Epithelial cell of prostate (primary cell): ENCODE data around the gene KLHL11.

Experiments
- DNase-seq: peaks from one replicate; pipeline ENCODE4 v3.0.0-alpha.2; 2011; ENCODE audit warnings: low read depth, low spot score
- H3K27ac ChIP-seq: fragments of 450-650 bp; 2 replicates; pipeline ENCODE4 v1.5.1; 2017; ENCODE audit warnings: mild to moderate bottlenecking

KLHL11 gene, protein sequence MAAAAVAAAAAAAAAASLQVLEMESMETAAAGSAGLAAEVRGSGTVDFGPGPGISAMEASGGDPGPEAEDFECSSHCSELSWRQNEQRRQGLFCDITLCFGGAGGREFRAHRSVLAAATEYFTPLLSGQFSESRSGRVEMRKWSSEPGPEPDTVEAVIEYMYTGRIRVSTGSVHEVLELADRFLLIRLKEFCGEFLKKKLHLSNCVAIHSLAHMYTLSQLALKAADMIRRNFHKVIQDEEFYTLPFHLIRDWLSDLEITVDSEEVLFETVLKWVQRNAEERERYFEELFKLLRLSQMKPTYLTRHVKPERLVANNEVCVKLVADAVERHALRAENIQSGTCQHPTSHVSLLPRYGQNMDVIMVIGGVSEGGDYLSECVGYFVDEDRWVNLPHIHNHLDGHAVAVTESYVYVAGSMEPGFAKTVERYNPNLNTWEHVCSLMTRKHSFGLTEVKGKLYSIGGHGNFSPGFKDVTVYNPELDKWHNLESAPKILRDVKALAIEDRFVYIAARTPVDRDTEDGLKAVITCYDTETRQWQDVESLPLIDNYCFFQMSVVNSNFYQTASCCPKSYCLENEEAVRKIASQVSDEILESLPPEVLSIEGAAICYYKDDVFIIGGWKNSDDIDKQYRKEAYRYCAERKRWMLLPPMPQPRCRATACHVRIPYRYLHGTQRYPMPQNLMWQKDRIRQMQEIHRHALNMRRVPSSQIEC

DNA sequence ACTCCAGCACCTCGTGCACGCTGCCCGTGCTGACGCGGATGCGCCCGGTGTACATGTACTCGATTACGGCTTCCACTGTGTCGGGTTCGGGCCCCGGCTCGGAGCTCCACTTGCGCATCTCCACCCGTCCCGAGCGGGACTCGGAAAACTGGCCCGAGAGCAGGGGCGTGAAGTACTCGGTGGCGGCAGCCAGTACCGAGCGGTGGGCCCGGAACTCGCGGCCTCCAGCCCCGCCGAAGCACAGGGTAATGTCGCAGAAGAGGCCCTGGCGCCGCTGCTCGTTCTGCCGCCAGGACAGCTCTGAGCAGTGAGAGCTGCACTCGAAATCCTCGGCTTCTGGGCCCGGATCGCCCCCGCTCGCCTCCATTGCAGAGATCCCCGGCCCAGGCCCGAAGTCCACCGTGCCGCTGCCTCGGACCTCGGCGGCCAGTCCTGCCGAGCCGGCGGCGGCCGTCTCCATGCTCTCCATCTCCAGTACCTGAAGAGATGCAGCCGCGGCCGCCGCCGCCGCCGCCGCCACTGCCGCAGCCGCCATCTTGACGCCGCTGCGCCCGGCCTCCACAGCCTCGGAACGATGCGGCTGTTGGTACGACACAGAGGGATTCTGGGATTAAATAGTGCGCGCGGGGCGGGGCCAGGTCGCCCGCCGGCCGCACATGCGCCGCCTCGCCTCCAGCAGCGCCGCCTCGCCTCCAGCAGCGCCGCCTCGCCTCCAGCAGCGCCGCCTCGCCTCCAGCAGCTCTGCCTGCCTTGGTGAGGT, at the start of gene KLHL11:
KLHL11 (minus strand) TSS at position 588 of the 760 bp plus-strand sequence; CDS start at position 535, 53 bp downstream.
- peak; percentile 46 for DNase-seq
- H3K27ac ChIP-seq = peak within 1 kb of the TSS; percentile 73

DNA sequence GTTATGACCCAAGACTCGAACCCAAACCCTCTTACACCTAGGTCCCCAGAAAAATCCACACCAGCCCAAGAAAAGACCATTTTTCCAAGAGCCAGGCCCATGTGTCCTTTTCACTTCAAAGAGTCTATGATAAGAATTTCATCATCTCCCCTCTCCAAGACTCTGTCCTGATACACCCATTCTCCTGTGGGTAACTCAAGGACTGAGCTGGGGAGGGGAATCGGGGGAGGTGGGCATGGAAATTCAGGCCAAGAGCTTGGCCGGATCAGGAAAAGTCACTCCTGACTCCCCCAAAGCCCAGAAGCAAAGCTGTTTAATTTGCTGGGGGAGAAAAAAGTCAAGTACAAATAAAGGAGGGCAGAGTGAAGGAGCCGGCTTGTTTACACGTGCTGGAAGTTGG, 49.8 kb upstream of the KLHL11 start:
- no peak for DNase-seq
- peak overlapping the region; percentile 13 for H3K27ac ChIP-seq

DNA sequence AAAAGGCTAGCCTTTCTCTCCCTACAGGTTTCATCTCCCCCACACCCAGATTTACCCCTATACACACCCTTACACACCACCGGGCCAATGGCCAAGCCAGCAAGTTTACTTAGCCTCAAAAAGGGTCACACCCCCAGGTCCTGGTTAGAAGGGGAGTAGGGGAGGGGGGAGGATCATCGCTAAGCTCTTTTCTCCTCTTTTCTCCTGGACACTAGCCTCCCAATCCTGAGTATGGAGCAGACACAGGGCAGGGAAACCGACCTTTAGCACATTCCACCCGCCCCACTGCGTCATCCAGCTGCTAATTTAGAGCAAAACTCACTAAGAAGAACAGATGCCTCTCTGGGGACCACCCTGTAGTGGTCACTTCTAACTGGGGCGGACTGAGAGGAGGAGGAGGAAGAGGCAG, 49.1 kb upstream of the KLHL11 start:
- H3K27ac ChIP-seq = no peak overlapping the region

DNA sequence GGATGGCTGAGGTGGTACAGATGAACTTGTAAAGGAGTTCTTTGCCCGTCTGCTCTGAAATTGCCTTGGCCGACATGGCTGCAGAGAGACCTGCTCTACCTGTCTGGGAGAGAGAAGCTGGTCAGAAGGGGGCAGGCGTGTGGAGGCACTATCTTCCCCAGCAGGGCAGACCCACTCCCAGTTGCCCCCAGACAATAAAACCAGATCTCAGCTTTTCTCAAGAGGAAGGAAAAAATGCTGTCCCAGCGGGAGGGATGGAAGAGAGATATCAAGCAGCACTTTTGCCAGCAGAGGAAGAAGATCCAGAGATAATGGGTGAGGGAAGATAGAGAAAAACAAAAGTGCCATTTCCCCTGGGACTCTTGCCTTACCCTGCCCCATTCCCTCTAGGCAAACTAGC, 48.6 kb upstream of the KLHL11 start:
- no peak for DNase-seq

More for the DNA sequence above, 49.1 kb upstream of the KLHL11 start:
- no peak for DNase-seq

DNA sequence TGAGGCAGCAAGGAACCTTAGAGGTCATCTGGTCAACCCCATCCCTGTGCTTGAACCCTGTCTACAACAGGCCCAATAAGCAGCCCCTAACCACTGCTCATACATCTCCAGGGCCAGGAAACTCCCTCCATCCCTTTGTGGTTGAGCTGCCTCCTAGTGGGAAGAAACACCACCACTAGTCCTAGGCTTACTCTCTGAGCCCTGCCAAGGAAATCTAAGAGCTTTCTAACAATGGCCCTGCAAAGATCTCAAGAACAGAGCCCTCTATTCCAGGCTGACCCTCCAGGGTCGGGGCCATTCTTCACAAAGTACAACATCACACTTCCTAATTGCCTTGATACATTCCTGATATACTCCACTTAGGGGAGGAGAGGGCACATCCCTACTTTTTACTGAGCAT, 47.7 kb upstream of the KLHL11 start:
- DNase-seq = no peak

More for the DNA sequence above, 48.6 kb upstream of the KLHL11 start:
- no peak overlapping the region for H3K27ac ChIP-seq

DNA sequence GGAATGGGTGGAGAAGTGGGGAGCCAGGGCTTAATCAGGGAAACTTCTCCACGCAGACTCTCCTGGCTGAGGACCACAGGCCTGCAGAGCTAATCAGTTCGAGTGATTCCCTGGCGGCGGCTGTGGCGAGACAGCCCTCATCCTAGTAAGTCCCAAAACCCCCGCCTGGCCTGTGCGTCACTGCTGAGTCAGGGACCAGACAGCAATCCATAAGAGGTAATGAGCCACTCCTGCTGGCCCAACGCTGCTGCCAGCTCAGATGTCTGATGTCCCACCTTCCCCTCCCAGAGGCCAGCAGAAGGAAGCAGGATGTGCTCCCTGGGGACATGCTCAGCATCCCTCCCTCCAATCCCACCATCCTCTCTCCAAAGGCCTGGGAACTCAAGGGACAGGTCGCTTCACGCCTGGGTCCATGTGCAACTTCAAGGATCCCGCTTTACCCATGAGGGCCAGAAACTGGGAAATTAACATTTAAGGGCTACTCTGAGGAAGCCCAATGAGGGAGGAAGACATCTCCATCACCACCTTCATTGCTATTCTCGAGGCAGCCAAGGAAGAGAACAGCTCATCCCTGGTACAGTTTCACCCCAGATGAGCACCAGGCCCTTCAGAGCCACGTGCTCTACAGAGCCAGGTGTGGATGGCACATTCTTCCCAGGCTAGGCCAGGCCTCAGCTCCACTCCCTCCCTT, 45.6 kb upstream of the KLHL11 start:
- peak overlapping the region; percentile 27 for H3K27ac ChIP-seq
- DNase-seq = no peak

More for the DNA sequence above, 47.7 kb upstream of the KLHL11 start:
- H3K27ac ChIP-seq = no peak overlapping the region

DNA sequence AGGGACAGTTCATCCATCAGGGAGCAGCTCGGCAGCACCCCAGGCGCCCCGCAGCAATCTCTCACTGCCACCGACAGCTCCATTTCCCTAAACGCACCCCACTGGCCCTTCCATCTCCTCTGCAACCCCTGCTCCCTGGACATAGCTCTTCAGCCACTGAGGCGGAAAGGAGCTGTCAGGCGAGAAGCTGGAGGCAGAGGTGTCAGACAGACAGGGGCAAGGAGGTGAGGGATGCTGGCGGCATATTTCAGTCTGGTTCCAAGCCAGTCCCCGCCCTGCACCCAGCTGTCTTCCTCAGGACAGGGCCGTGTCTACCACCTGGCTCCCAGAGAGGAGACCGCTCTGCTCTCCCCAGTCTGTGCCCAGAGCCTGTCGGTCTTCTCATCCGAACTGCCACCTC, 43.9 kb upstream of the KLHL11 start:
- H3K27ac ChIP-seq = no peak overlapping the region
- DNase-seq = no peak

DNA sequence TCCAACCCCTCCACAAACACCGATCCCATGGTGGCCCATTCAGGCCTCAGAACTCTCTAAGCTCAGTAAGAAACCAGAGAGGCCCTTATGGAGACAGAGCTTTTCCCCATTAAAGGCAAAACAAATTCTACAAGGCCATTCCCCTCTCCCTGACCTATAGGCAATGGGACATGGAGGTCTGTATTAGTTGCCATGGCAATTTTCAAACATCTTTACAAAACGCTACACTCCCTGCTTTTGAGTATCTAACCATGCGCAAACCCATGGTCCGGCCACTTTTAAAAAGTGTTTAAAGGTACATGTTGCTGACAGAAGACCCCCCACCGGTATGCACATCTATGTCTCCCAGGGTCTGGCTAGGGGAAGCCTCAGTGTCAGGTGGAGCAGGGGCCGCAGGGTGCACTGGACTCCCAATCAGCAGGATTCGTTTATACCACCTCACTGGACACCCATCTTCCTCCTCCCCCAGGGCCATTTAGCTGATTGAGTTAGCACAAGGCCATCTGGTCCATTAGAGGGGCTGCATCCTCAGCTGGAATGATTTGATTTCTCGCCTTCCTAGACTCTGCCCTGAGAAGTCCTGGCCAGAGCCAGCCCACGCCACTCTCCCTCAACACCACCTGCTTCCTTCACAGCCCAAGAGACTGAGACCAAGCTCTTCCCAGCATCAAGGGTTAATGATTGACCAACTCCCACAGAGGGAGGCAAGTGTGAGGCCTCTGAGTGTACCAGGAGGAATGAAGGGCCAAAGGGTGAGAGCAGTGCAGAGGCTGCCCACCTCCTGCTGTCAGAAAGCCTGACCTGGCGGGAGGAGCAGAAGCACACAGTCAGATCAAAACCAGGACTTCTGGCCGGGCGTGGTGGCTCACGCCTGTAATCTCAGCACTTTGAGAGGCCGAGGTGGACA, 42.7 kb upstream of the KLHL11 start:
- no peak for DNase-seq
- no peak overlapping the region for H3K27ac ChIP-seq

DNA sequence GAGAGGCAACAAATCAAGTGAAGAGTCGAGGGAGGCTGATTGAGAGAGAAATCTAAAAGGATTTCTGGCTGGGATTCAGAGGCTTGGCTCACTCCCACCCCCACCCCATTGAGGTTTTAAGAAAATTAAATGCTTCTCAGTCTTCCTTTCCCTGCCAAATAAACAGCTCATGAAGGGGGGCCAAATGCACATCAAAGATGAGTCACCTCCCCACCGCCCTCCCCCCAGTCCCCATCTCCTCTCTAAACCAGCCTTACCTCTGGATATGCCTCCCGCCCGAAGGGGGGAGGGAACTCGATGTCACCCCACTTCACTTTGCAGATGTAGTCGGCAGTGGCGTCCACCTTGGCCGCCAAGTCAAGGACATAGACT, 41.9 kb upstream of the KLHL11 start:
- H3K27ac ChIP-seq = no peak overlapping the region

DNA sequence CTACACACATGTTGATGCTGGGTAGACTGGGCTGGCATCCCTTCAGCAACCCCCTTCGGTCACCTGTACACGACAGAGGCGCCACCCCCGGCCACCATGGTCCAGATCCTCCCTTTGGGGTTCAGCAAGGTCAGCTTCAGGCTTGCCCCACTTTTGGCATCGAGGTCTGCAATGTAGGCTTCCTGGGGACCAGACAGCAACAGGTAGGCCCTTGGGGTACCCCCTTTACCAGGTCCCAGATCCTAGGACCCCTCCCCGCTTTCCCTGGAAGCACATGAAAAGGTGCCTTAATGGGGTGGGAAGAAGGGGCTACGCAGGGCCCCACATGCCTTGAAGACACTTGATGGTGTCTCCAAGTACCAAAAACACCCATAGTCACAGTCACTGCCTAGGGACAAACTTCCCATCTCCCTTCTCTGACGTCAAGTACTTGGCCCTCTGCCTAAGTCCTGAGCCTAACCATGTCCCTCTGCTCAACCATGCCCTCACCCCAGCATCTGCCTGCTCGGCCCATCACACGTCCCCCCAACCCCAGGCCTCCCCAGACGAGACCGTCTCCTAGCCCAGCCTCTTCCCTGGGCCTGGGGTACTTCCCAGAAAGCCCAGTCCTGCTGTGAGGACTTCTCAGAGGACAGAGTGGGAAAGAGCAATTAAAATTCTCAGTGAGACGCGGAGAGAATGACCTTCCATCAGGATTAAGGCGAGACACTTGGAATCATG, 41.4 kb upstream of the KLHL11 start:
- H3K27ac ChIP-seq = no peak overlapping the region

More for the DNA sequence above, 41.9 kb upstream of the KLHL11 start:
- DNase-seq = no peak

DNA sequence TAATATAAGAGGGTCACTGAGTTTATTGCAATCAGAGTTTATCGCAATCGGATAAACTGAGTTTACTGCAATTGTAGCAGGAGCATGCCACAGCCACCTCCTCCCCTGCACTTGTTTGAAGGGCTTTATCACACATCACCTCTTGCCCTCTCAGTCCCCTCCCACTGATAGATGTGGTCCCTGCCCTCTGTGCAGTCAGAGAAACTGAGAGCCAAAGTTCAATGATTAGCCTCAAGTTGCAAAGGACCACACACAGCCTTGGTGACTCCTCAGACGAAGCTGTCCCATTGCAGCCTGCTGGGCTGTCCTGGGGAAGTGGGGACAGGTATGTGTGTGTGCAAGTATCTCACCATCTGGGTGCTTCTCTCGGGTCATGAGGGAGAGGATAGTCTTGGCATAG, 39.9 kb upstream of the KLHL11 start:
- no peak overlapping the region for H3K27ac ChIP-seq
- DNase-seq = no peak

More for the DNA sequence above, 41.4 kb upstream of the KLHL11 start:
- no peak for DNase-seq

DNA sequence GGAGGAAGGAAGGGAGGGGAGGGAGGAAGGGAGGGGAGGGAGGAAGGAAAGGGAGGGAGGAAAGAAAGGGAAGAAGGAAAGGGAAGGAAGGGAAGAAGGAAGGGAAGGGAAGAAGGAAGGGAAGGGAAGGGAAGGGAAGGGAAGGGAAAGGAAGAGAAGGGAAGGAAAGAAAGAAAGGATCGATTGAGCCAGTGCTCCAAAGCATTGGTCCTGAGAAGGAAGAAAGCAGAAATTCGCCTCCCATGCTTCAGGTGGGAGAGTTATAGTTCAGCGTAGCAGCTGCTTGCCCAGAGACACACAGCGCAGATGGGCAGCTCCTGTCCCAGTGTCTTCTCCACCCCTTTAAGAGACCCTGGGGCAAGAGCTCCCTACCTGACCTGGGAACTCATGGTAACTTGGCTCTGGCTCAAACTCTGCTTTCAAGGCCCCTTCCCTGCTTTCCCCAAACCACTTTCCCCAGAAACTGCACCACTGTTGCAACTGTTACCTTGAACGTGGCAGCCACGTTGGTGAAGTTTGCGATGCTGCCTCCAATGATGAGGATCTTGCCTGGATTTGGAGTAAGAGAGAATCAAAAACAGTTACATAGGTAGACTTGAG, 39.1 kb upstream of the KLHL11 start:
- H3K27ac ChIP-seq = no peak overlapping the region
- no peak for DNase-seq

DNA sequence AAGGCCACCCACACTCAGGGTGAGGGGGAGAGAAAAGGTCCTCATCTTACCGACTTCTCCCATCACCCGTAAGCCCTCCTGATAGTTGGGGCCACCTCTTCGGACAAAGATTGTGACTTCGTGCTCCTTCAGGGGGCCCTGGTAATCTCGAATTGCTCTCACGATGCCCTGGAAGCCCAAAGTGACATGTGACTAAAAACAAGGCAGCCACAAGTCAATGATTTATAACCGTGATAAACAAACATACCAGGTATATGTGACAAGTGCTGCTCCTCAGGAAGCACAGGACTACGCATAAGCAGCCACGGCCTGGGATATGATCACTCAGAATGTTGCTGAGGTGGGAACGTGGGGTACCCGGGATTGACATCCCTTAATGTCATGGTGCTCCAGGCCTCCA, 36.4 kb upstream of the KLHL11 start:
- no peak overlapping the region for H3K27ac ChIP-seq
- DNase-seq = no peak

DNA sequence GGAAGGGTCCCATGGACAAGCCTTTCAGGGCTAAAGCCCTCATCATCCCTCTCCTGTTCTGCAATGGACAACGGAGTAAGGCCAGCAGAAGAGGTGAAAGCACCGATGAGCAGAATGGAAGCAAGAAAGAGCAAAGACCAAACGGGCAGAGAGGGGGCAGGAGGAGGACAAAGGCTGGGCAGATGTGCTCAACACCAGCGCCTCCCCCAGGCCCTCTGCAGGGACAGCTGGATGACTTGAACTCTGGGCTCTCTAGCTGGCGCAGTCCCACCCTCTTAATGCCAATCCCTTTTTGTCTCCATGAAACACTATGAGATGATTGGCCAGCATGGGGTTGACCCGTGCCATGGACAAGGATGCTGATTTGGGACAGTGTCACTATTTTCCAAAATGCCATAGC, 31.5 kb upstream of the KLHL11 start:
- no peak for DNase-seq
- no peak overlapping the region for H3K27ac ChIP-seq

DNA sequence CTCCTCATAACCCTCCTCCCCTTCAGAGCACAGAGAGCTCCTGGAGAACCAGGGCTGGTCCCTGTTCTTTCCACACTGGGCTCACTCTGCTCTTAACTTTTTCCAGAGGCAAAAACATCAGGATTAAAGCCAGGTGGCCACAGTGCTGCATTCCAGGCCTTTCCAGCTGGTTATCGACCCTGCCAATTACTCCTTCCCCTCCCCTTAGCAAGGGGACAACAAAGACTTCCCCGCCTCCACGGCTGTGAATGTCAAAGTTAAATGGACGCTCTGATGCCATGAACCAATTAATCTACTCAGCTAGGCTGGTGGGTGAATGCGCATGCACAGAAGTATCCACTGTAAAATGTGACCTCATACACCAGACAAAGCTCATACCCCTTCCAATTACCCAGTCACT, 30.4 kb upstream of the KLHL11 start:
- H3K27ac ChIP-seq = no peak overlapping the region
- DNase-seq = no peak

DNA sequence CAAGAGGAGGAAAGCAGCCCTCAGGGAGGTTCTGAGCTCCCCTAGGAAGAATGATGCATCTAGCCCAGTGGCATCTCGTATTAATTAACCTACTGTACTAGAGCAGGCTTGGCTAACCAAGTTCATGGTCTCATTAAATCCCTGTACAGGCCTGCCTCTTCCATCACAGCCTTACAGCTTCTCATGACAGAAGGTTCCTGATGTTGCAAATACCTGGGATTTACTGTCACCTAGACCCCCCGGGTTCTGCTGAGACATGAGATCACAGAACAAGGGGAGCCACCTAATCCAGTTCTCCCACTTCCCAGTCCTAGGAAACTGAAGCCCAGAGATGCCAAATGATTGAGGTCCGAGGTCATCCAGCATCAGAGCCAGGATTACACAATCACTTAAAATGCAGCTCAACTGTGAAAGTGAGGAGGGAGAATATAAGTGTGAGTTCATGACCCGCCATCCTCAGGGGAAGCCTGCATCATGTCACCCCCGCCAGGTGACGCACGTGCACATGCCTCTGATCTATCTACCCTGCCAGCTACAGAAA, 29.6 kb upstream of the KLHL11 start:
- DNase-seq = no peak
- no peak overlapping the region for H3K27ac ChIP-seq

DNA sequence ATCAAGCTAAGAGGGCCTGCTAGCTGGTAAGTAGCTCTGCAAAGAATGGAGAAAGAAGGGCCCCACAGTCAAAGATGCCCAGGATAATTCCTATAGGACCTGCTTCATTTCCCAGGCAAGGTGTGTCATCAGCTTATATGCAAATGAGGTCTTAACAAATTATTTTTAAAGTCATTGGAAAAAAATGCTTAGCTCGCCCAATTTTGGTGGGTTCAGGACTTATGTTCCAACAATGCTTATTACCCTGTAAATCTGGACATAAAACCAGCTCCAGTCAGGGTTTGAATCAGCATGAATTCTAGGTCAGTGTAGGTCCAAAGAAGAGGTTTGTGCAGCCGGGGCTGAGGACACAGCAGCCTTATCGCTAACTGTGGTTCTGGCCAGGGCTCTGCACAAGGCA, 28.2 kb upstream of the KLHL11 start:
- no peak for DNase-seq
- no peak overlapping the region for H3K27ac ChIP-seq

DNA sequence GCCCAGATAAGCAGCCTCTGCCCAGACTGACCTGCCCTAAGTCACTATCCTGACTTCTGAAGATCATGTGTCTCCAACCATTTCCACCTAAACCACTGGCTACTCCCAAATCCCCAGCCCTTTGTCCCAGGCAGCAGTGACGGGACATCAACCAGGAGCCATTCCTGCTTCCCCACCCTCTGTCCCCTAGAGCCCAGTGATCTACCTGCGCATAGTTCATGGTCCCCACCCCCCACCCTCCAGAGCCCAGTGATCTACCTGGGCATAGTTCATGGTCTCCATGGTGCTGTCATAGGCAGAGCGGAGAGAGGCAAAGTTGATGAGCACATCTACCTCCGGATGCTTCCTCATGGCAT, 26.8 kb upstream of the KLHL11 start:
- no peak for DNase-seq

More for the DNA sequence above, 26.8 kb upstream of the KLHL11 start:
- no peak overlapping the region for H3K27ac ChIP-seq
